GM12878 (cell line): Measurements from ENCODE around the gene B3GALT4. TPM values are rescaled to one million over a fixed set of nuclear protein-coding genes. Genes with fewer than 3 reads are reported as not detected.
A peak's percentile ranks its signal among the peaks of the same experiment; 100 is the strongest.
"Not testable (repeated sequence)": the region's sequence is repeated elsewhere in the genome, so short reads cannot be mapped to it uniquely, and the experiment has no call there.

Experiments used
- ATAC-seq: fragments of 200-7000 bp; cut with Tn5 transposase; 3 replicates; pipeline ENCODE4 v1.9.1; 2020; ENCODE audit warnings: mild to moderate bottlenecking, moderate library complexity
- BruUV-seq: library from RNA; stranded (reverse); fragments of 400-500 nt; replicated peaks from 2 replicates; lab custom pipeline; 2021; lab: Mats Ljungman, UMichigan
- CTCF ChIA-PET: fragments of 300-600 bp; sonication (Branson Sonifier 250); formaldehyde crosslinking; extraction: SDS; loops from one replicate; lab custom pipeline; 2021; ENCODE audit warnings: inconsistent platforms; lab: Yijun Ruan, JAX
- POLR2A ChIA-PET: fragments of 350-600 bp; formaldehyde crosslinking; extraction: SDS; loops from one replicate; lab custom pipeline; 2021; ENCODE audit warnings: inconsistent platforms; lab: Charles Lee
- RAD21 ChIA-PET: fragments of 300-600 bp; sonication (Branson Sonifier 250); formaldehyde crosslinking; loops from one replicate; lab custom pipeline; 2023; ENCODE audit warnings: antibody characterized with exemption; ENCODE audit not compliant: unreplicated experiment; lab: Charles Lee
- SMC1A ChIA-PET: fragments of 300-600 bp; sonication (Branson Sonifier 250); formaldehyde crosslinking; loops from one replicate; lab custom pipeline; 2023; ENCODE audit not compliant: unreplicated experiment, uncharacterized antibody; lab: Charles Lee
- DNase-seq: peaks from one replicate; pipeline ENCODE4 v3.0.0-alpha.2; 2011; ENCODE audit warnings: low read depth, low spot score
- FAIRE-seq: peaks from 3 replicates; lab custom pipeline; 2011; peaks lifted over from hg19 to GRCh38; lab: Jason Lieb, UNC
- H2AFZ ChIP-seq: 2 replicates; pipeline ENCODE4 v1.6.0; 2011; ENCODE audit warnings: low read depth, low read length, control low read depth; ENCODE audit not compliant: control insufficient read depth
- H3K27ac ChIP-seq: 2 replicates; pipeline ENCODE4 v1.5.1; 2011; ENCODE audit warnings: control low read depth; ENCODE audit not compliant: control insufficient read depth, insufficient read depth
- H3K27me3 ChIP-seq, 2 experiments: replicated peaks in 1 of 2; 2 replicates each; pipeline versions ENCODE4 v1.6.0 to v1.6.1; 2011; ENCODE audit warnings: low read length in 1 of 2; ENCODE audit not compliant: control insufficient read depth in 2 of 2, insufficient read depth in 2 of 2
- H3K36me3 ChIP-seq, 2 experiments: 2 replicates each; pipeline ENCODE4 v1.5.1; 2011; ENCODE audit warnings: low read length in 1 of 2; ENCODE audit not compliant: control insufficient read depth in 2 of 2, insufficient read depth in 2 of 2
- H3K4me1 ChIP-seq: 2 replicates; pipeline ENCODE4 v1.6.1; 2011; ENCODE audit warnings: mild to moderate bottlenecking, low read length, moderate library complexity, mixed read lengths; ENCODE audit not compliant: control insufficient read depth, insufficient read depth
- H3K4me2 ChIP-seq: 2 replicates; pipeline ENCODE4 v1.6.0; 2011; ENCODE audit warnings: control low read depth; ENCODE audit not compliant: control insufficient read depth, insufficient read depth
- H3K4me3 ChIP-seq: fragments of 200-600 bp; sonication (generic); 2 replicates; pipeline ENCODE4 v1.5.1; 2016
- H3K79me2 ChIP-seq: 2 replicates; pipeline ENCODE4 v1.6.0; 2011; ENCODE audit warnings: low read length; ENCODE audit not compliant: control insufficient read depth, insufficient read depth
- H3K9ac ChIP-seq: 2 replicates; pipeline ENCODE4 v1.8.0; 2011; ENCODE audit warnings: low read length, control low read depth, mixed read lengths; ENCODE audit not compliant: control insufficient read depth, insufficient read depth
- H3K9me3 ChIP-seq: replicated peaks from 3 replicates; pipeline ENCODE4 v1.5.1; 2011; ENCODE audit warnings: mild to moderate bottlenecking, low read length; ENCODE audit not compliant: control insufficient read depth, insufficient read depth
- H4K20me1 ChIP-seq: 2 replicates; pipeline ENCODE4 v1.6.0; 2011; ENCODE audit not compliant: control insufficient read depth, insufficient read depth
- NFYA ChIP-seq: IDR thresholded peaks from 2 replicates; pipeline ENCODE4 v1.6.1; 2011; ENCODE audit warnings: low read depth, mild to moderate bottlenecking, low read length, improper control_type of control experiment, borderline replicate concordance
- PAX5 ChIP-seq: IDR thresholded peaks from 2 replicates; pipeline ENCODE4 v1.6.1; 2011; ENCODE audit warnings: low read depth, low read length, borderline replicate concordance
- POLR2A ChIP-seq: IDR thresholded peaks from 2 replicates; pipeline ENCODE4 v1.6.1; 2011; ENCODE audit warnings: low read depth, mild to moderate bottlenecking, low read length
- WGBS: methylation state at CpG from one replicate; pipeline ENCODE4 v1.1.6; 2016; ENCODE audit warnings: low lambda C conversion rate; ENCODE audit not compliant: insufficient replicate concordance, insufficient coverage; ENCODE audit errors: missing lambda C conversion rate; 5-methylcytosine and 5-hydroxymethylcytosine counted together
- in situ Hi-C: fragments of 300-500 bp; cut with MboI; formaldehyde crosslinking; loops from 9 replicates; pipeline ENCODE4 v1.14.3; 2018; ENCODE audit warnings: mixed read lengths
- intact Hi-C: fragments of 100-400 bp; cut with micrococcal nuclease; formaldehyde crosslinking; loops from one replicate; pipeline ENCODE4 v1.14.2; 2022; ENCODE audit not compliant: unreplicated experiment
- polyA plus RNA-seq, 11 experiments: library from polyadenylated mRNA; depleted of rRNA in 4 of 11; unstranded in 6 of 11; stranded (reverse) in 5 of 11; fragments of >200 nt; fragmentation: Nextera tagmentation in 4 of 11; fragmentation: Illumina TruSeq in 1 of 11; extraction: Ambion mirVana in 4 of 11; extraction: Trizol in 1 of 11; gene quantifications; 1 replicate in 1 of 11; 2 replicates in 10 of 11; pipeline versions ENCODE4 v1.2.1 to v1.2.3, GENCODE V29; 2011 to 2016; ENCODE audit warnings: inconsistent platforms in 2 of 11, missing spikeins in 2 of 11, low read depth in 1 of 11
- total RNA-seq, 4 experiments: library from RNA; depleted of rRNA in 3 of 4; stranded (reverse); fragments of >200 nt in 3 of 4; fragmentation: Illumina TruSeq in 1 of 4; extraction: Trizol in 1 of 4; gene quantifications; 2 replicates each; pipeline versions ENCODE4 v1.2.1 to v1.2.3, GENCODE V29; 2013 to 2021

Gene B3GALT4
- total and polyA plus RNA-seq, 10 of the 15 experiments (the other 5 are each of a cell fraction or from before 2014, with no cell fraction given) = 0.27 to 8.2 (median 2.6) TPM

DNA sequence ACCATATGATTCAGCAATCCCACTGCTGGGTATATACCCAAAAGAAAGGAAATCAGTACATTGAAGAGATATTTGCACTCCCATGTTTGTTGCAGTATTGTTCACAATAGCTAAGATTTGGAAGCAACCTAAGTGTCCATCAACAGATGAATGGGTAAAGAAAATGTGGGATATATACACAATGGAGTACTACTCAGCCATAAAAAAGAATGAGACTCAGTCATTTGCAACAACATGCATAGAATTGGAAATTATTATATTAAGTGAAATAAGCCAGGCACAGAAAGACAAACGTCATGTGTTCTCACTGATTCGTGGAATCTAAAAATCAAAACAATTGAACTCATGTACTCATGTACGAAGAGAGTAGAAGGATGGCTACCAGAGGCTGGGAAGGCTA lies 14.4 kb upstream of the B3GALT4 start:
- ATAC-seq, H3K4me2 ChIP-seq, H4K20me1 ChIP-seq, DNase-seq, RAD21 ChIA-PET, intact Hi-C loops, in situ Hi-C loops, H3K27me3 ChIP-seq, H3K4me3 ChIP-seq, H3K9me3 ChIP-seq, H3K79me2 ChIP-seq, SMC1A ChIA-PET, H3K27ac ChIP-seq, FAIRE-seq, H2AFZ ChIP-seq, BruUV-seq, H3K9ac ChIP-seq, H3K4me1 ChIP-seq: not testable (repeated sequence)
- 97% methylated on average over 3 of the region's 3 CpGs for WGBS
- ChIA-PET POLR2A (interaction anchor here (0.6 to 2.0 kb wide), 3 partner anchors 12 to 270 kb away, joined by 3 to 8 read pairs (median 3); no protein-coding TSS in a partner anchor), CTCF (interaction anchor here (4.4 kb wide), 1 partner anchor 14 kb away, joined by 15 read pairs; no protein-coding TSS in a partner anchor)
- H3K36me3 ChIP-seq = peaks cover 18 to 22% of the 10 kb centered on the region in 2 experiments

DNA sequence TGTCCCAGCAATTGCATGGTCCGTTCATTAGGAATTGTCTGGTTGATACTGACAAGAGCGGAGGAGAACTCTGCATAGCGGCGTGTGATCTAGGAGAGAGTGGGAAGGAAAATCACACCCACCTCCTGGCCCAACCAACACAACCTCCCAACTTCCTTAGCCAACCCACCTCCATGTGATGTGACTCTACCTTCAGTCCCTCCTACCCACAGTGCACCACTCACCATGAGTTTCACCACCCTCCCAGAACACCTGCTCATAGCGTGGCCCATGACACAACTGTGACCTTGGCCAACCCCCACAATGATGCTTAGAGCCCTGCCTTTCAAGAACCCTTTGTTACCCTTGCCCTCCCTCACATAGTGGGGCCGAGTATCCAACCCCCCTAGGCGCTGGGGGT lies 12.9 kb upstream of the B3GALT4 start:
- POLR2A ChIA-PET = no interaction called here
- CTCF ChIA-PET = interaction anchor here (0.8 kb wide), 1 partner anchor 10 kb away, joined by 4 read pairs; no protein-coding TSS in a partner anchor

More for the DNA sequence above, 12.9 kb upstream of the B3GALT4 start:
- Histone ChIP-seq H3K9ac (no peak overlapping the region), H3K79me2 (no peaks in the 10 kb centered on the region), H4K20me1 (no peaks in the 10 kb centered on the region), H3K4me1 (no peaks in the 10 kb centered on the region), H3K27me3 (no peaks in the 10 kb centered on the region), H2AFZ (no peak overlapping the region), H3K4me3 (no peak overlapping the region), H3K4me2 (no peak overlapping the region), H3K36me3 (peaks cover 18 to 25% of the 10 kb centered on the region in 2 experiments), H3K9me3 (no peaks in the 10 kb centered on the region), H3K27ac (no peak overlapping the region)
- ChIA-PET SMC1A (no interaction called here), RAD21 (no interaction called here)
- DNase-seq (no peak), FAIRE-seq (no peak), ATAC-seq (no peak)
- in situ Hi-C loops (no loop called here), intact Hi-C loops (no loop called here)
- TF ChIP-seq POLR2A (0 out of 2 replicates have a peak, but pooled peaks have one; percentile 18), PAX5 (no peak), NFYA (no peak)
- WGBS = 85% methylated on average over 7 of the region's 7 CpGs
- BruUV-seq = no TSS peak
